Fibroblast of mammary gland (primary cell): ENCODE measurements around the gene RALBP1.
A peak's percentile ranks its signal among the peaks of the same experiment; 100 is the strongest.

Experiments
- DNase-seq: peaks from one replicate; pipeline ENCODE4 v3.0.0-alpha.2; 2010; ENCODE audit warnings: low read depth
- H3K4me3 ChIP-seq: 2 replicates; pipeline ENCODE4 v1.5.1; 2011; ENCODE audit warnings: low read depth, mild to moderate bottlenecking, low read length, moderate library complexity; ENCODE audit not compliant: control insufficient read depth
- TF ChIP-seq, protein P1 (sequence below): conservative IDR thresholded peaks from 2 replicates; pipeline ENCODE4 v1.5.1; 2011; ENCODE audit warnings: low read depth, low read length, inconsistent platforms; ENCODE audit not compliant: control insufficient read depth, insufficient read depth

The RALBP1 gene

DNA sequence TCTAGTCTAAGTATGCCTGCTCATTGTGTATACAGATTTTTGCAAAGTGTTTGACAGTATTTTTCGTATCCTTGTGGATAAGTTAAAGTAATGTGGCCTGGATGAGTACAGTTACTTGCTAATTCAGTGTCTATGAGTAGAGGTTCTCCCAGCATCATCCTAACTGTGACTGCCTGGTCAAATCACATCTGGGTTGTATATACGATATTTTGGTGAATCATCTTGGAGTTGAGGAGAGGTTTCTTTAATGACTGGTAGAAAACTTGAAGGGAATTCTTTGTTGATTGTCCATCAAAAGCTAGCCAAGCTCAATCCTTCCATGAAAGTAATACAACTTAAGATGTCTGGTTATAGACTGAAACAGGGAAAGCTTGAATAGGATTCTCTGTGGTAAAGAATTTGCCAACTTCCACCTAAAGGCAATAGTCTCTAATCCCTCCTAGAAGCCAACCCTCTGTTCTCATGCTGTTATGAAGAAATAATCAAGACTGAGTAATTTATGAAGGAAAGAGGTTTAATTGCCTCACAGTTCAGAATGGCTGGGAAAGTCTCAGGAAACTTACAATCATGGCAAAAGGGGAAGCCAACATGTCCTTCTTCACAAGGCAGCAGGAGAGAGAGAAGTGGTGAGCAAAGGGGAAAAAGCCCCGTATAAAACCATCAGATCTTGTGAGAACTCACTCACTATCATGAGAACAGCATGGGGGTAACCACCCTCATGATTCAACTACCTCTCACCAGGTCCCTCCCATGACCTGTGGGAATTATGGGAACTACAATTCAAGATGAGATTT is 19.4 kb upstream of the RALBP1 start:
- TF ChIP-seq, protein P1, sequence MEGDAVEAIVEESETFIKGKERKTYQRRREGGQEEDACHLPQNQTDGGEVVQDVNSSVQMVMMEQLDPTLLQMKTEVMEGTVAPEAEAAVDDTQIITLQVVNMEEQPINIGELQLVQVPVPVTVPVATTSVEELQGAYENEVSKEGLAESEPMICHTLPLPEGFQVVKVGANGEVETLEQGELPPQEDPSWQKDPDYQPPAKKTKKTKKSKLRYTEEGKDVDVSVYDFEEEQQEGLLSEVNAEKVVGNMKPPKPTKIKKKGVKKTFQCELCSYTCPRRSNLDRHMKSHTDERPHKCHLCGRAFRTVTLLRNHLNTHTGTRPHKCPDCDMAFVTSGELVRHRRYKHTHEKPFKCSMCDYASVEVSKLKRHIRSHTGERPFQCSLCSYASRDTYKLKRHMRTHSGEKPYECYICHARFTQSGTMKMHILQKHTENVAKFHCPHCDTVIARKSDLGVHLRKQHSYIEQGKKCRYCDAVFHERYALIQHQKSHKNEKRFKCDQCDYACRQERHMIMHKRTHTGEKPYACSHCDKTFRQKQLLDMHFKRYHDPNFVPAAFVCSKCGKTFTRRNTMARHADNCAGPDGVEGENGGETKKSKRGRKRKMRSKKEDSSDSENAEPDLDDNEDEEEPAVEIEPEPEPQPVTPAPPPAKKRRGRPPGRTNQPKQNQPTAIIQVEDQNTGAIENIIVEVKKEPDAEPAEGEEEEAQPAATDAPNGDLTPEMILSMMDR: no peak
- no peak overlapping the region for H3K4me3 ChIP-seq
- DNase-seq: no peak

DNA sequence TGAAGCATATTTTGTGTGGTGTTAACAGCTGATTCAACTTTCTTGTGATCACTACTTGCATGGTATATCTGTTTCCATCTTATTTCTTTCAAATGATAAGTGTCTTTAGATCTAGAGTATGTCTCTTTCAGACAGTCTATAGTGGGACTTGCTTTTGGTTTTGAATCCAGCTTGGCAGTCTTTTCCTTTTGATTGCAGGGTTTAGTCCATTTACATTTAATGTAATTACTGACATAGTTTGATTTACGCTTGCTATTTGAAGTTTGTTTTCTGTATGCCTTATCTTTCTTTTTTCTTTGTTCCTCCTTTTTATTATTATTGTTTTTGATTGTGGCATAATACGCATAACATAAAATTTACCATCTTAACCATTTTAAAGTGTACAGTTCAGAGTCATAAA is 9.2 kb upstream of the RALBP1 start:
- no peak for DNase-seq
- TF ChIP-seq, protein P1: no peak
- H3K4me3 ChIP-seq: no peak overlapping the region

DNA sequence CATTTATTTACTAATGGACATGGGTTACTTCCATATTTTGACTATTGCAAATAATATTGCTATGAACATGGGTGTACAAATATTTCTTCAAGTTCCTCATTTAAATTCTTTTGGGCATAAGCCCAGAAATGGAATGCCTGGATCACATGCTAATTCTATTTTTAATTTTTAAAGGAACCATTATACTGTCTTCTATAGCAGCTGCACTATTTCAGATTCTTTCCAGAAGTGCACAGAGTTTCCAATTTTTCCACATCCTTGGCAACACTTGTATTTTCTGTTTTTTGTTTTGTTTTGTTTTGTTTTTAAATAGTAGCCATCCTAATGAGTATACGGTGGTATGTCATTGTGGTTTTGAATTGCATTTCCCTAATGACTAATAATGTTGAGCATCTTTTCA is 8.5 kb upstream of the RALBP1 start:
- peak; percentile 27 for DNase-seq
- H3K4me3 ChIP-seq: no peak overlapping the region
- TF ChIP-seq, protein P1: no peak

DNA sequence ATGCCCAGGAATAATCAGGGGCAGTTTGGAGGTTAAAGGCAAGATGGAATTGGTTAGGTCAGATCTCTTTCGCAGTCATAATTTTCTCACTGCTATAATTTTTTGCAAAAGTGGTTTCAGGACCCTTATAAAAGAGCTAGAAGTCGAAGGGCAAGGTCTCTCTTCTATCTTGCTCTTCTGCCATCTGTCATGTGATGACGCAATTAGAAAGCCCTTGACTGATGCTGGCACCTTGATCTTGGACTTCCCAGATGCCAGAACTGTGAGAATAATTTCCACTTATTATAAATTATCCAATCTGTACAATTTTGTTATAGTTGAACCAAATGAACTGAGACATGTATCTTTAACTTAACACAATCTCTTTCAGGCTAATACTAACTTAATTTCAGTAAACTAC is 6.3 kb upstream of the RALBP1 start:
- DNase-seq: no peak
- TF ChIP-seq, protein P1: no peak
- H3K4me3 ChIP-seq: no peak overlapping the region

DNA sequence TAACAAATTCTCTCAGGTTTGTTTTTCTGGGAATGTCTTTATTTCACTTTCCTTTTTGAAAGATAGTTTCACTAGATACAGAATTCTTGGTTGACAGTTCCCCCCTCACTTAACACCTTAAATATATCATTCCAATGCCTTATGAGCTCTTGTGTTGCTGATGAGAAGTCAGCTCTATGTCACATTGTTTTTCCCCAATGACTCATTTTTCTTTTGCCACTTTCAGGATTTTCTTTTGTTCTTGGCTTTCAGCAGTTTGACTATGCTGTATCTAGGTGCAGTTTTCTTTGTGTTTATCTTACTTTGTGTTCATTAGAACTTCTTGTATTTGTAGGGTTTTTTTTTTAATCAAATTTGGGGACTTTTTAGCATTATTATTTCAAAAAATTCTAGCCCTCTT is 5.6 kb upstream of the RALBP1 start:
- DNase-seq: no peak
- no peak overlapping the region for H3K4me3 ChIP-seq
- TF ChIP-seq, protein P1: no peak

DNA sequence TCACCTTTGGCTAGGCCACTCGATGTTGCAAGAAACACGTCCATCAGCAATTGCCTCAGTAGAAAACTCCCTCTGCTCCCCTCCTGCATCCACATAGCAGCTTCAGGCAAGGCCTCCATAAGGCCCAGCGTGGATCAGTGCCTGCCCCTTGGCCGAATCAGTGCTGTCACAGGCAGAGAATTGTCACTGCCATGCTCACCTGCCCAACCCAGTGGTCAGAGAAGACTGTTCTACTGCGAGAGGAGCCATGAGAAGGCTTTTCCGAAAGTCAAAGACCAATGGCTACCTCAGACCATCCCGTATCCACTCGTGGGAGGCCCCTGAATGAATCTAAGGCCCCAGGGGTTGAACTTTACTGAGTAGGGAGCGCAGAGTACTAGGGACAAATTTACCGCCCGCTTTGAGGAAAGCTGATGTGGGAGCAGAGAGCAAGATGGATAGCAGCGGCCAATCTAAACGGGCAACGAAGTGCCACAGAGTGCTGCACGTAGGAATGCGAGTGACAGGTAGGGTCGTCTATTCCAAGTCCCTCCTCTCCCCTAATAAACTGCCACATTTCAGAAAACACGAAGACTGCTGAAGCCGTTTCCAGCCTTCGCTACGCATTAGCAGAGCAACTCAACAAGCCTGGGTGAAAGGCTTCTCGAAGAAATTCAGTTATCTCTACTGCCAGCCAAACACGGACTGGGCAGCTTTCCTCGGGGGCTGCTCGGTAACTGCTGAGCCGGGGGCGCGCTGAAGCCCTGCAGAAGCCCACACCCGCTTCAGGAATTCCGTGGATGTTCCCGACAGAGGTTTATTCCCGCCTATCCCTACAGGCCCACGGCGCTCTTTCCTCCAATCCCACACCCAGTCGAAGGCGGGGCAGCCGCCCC is 968 bp upstream of the RALBP1 start:
- peak; percentile 77 for DNase-seq
- peak overlapping the region; percentile 92 for H3K4me3 ChIP-seq
- TF ChIP-seq, protein P1: no peak
